ENCODE data around the gene ATG2A. TPM values are rescaled to one million over a fixed set of nuclear protein-coding genes. Genes with fewer than 3 reads are reported as not detected.

Gene ATG2A
- total RNA-seq, 1 experiment from 2014 or later: 28.8 TPM

GRCh38 chr11:64923151-64923661, 6.2 kb upstream of the ATG2A start:
- TF ChIP-seq, protein P1, sequence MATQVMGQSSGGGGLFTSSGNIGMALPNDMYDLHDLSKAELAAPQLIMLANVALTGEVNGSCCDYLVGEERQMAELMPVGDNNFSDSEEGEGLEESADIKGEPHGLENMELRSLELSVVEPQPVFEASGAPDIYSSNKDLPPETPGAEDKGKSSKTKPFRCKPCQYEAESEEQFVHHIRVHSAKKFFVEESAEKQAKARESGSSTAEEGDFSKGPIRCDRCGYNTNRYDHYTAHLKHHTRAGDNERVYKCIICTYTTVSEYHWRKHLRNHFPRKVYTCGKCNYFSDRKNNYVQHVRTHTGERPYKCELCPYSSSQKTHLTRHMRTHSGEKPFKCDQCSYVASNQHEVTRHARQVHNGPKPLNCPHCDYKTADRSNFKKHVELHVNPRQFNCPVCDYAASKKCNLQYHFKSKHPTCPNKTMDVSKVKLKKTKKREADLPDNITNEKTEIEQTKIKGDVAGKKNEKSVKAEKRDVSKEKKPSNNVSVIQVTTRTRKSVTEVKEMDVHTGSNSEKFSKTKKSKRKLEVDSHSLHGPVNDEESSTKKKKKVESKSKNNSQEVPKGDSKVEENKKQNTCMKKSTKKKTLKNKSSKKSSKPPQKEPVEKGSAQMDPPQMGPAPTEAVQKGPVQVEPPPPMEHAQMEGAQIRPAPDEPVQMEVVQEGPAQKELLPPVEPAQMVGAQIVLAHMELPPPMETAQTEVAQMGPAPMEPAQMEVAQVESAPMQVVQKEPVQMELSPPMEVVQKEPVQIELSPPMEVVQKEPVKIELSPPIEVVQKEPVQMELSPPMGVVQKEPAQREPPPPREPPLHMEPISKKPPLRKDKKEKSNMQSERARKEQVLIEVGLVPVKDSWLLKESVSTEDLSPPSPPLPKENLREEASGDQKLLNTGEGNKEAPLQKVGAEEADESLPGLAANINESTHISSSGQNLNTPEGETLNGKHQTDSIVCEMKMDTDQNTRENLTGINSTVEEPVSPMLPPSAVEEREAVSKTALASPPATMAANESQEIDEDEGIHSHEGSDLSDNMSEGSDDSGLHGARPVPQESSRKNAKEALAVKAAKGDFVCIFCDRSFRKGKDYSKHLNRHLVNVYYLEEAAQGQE (IDR thresholded peaks at IDR 0.05; ENCODE audit: insufficient read depth in 1 of 2, low read depth in 2 of 2, low read length in 1 of 2): no peak
- TF ChIP-seq SIN3A (IDR thresholded peaks at IDR 0.05; ENCODE audit: borderline replicate concordance, insufficient read depth, low read depth, low read length): no peak
- TF ChIP-seq, protein P2, sequence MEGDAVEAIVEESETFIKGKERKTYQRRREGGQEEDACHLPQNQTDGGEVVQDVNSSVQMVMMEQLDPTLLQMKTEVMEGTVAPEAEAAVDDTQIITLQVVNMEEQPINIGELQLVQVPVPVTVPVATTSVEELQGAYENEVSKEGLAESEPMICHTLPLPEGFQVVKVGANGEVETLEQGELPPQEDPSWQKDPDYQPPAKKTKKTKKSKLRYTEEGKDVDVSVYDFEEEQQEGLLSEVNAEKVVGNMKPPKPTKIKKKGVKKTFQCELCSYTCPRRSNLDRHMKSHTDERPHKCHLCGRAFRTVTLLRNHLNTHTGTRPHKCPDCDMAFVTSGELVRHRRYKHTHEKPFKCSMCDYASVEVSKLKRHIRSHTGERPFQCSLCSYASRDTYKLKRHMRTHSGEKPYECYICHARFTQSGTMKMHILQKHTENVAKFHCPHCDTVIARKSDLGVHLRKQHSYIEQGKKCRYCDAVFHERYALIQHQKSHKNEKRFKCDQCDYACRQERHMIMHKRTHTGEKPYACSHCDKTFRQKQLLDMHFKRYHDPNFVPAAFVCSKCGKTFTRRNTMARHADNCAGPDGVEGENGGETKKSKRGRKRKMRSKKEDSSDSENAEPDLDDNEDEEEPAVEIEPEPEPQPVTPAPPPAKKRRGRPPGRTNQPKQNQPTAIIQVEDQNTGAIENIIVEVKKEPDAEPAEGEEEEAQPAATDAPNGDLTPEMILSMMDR (IDR thresholded peaks at IDR 0.05): no peak
- no peak for TF ChIP-seq TCF7L2 (IDR thresholded peaks at IDR 0.05; ENCODE audit: low read depth, low read length)
- TF ChIP-seq POLR2AphosphoS5 (IDR thresholded peaks at IDR 0.05; ENCODE audit: low read depth, low read length): no peak
- Histone ChIP-seq H3K27me3 (ENCODE audit: control insufficient read depth, insufficient read depth, low read length) (no peaks in the 10 kb centered on the region), H3K36me3 (ENCODE audit: control insufficient read depth, insufficient read depth, low read length) (no peaks in the 10 kb centered on the region; the same call in 1 of the 2 replicates), H3K4me3 (ENCODE audit: low read depth in 2 of 2, low read length in 2 of 2) (no peak overlapping the region), H3K4me1 (ENCODE audit: control insufficient read depth, insufficient read depth, low read length) (peaks cover 9% of the 10 kb centered on the region), H3K27ac (ENCODE audit: low read length) (peak overlapping the region; percentile 83; the same call in 1 of the 2 replicates), H3K9me3 (ENCODE audit: control insufficient read depth, insufficient read depth, low read depth, low read length) (no peaks in the 10 kb centered on the region)
- DNase-seq (ENCODE audit: low read depth, low spot score) (no peak), ATAC-seq (no peak)
- no TSS peak for BruUV-seq (replicated peaks)
- intact Hi-C loops (cut with micrococcal nuclease; ENCODE audit: unreplicated experiment) (no loop called here), in situ Hi-C loops (cut with HindIII; ENCODE audit: low pct_unique_long_range_greater_than_20kb, low sequenced_read_pairs) (no loop called here)
- ChIA-PET POLR2A (no interaction called here), CTCF (no interaction called here)

DNA sequence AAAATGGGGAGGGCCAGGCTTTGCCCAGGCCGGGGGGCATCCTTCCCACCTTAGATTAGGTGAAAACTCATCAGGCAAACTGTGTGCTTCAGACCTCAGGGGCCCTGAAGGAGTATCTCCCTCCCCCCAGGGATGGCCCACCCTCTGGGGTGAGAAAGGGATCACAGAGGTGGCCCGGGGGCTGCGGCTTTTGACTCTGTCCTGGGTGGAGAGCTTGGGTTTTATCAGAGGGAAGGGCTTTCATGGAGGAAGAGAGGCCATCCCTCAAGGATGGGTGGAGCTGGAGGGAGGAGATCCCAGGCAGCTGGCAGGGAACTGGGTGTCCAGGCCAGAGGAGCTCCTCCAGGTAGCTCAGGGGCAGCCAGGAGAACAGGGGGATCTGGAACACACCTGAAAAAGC, 4.4 kb upstream of the ATG2A start:
- intact Hi-C loops (cut with micrococcal nuclease; ENCODE audit: unreplicated experiment) (no loop called here), in situ Hi-C loops (cut with HindIII; ENCODE audit: low pct_unique_long_range_greater_than_20kb, low sequenced_read_pairs) (no loop called here)
- no peaks in the 10 kb centered on the region for H3K27me3 ChIP-seq (ENCODE audit: control insufficient read depth, insufficient read depth, low read length)
- no peaks in the 10 kb centered on the region for H3K9me3 ChIP-seq (ENCODE audit: control insufficient read depth, insufficient read depth, low read depth, low read length)
- no TSS peak for BruUV-seq (replicated peaks)
- H3K4me3 ChIP-seq (ENCODE audit: low read depth in 2 of 2, low read length in 2 of 2): no peak overlapping the region
- H3K27ac ChIP-seq (ENCODE audit: low read length): no peak overlapping the region
- ATAC-seq (no peak), DNase-seq (ENCODE audit: low read depth, low spot score) (no peak)
- ChIA-PET CTCF (no interaction called here), POLR2A (no interaction called here)
- H3K4me1 ChIP-seq (ENCODE audit: control insufficient read depth, insufficient read depth, low read length): peaks cover 16% of the 10 kb centered on the region
- H3K36me3 ChIP-seq (ENCODE audit: control insufficient read depth, insufficient read depth, low read length): no peaks in the 10 kb centered on the region; the same call in 1 of the 2 replicates
- TF ChIP-seq POLR2AphosphoS5 (IDR thresholded peaks at IDR 0.05; ENCODE audit: low read depth, low read length): no peak
- TF ChIP-seq SIN3A (IDR thresholded peaks at IDR 0.05; ENCODE audit: borderline replicate concordance, insufficient read depth, low read depth, low read length): no peak
- TF ChIP-seq, protein P1 (IDR thresholded peaks at IDR 0.05; ENCODE audit: insufficient read depth in 1 of 2, low read depth in 2 of 2, low read length in 1 of 2): no peak
- TF ChIP-seq TCF7L2 (IDR thresholded peaks at IDR 0.05; ENCODE audit: low read depth, low read length): no peak
- TF ChIP-seq, protein P2 (IDR thresholded peaks at IDR 0.05): no peak

Measured in Panc1 (cell line).